C1 segment of cervical spinal cord (tissue), 14 donors: Measurements from ENCODE around the gene CNKSR3.
A peak's percentile ranks its signal among the peaks of the same experiment; 100 is the strongest.

Experiments used
- DNase-seq, 14 donors: peaks; one replicate each; lab custom pipeline; 2025; lab: John Stamatoyannopoulos, UW

CNKSR3 gene

GRCh38 chr6:154457046-154457713 is 53.3 kb downstream of the CNKSR3 start:
- no peak for DNase-seq

- no peak for DNase-seq
Measured at GRCh38 chr6:154453329-154453728, 57.2 kb downstream of the CNKSR3 start.

GRCh38 chr6:154450498-154450897 is 60.0 kb downstream of the CNKSR3 start:
- DNase-seq = no peak

DNA sequence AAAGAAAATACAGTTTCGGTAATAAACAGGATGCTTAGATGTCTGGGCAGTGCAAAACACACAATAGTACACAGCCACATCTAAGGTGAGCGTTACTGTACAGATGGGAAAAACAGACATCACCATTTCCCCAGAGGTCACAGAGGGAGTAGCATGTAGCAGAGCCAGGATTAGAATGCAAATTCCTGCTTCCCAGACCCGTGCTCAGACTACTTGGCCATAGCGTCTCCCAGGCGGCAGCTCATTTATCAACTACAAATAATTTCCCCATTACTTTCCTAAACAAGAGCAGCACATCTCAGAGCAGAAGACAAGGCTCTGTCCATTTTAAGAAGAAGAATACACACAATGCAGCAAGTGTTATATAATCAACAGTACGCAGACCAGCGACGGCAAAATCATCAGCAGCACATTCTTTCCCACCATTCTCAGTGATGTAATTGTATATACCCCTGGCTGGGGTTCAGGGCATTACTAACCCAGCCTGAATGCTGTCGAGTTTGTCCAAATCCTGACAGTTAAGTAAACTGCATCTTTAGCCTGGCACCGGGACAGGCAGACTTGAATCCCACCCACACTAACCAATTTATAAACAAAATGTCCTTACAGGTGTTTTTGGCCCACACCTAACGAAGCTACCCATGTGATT is 61.9 kb downstream of the CNKSR3 start:
- peak in 2 of 14 donors; percentile 45 to 49 for DNase-seq

DNA sequence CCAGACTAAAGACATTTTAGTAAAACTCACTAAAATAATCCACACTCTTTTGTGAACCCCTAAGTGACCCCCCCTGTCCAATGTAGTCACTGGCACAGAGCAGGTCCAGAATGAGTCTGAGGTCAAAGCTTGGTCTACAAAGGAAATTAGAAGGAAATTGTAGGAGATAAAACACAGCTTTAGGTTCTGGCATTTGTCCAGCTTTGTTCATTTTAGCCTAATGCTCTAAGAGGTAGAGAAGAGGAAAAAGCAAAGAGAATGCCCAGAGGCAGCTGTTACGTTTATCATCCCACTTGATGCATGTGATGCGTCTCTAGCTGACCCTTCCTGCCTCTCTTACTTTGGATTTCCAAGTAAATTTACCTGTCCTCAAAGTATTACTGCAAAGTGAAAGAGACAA is 62.5 kb downstream of the CNKSR3 start:
- DNase-seq = no peak

GRCh38 chr6:154446984-154447383 is 63.5 kb downstream of the CNKSR3 start:
- DNase-seq = no peak

DNA sequence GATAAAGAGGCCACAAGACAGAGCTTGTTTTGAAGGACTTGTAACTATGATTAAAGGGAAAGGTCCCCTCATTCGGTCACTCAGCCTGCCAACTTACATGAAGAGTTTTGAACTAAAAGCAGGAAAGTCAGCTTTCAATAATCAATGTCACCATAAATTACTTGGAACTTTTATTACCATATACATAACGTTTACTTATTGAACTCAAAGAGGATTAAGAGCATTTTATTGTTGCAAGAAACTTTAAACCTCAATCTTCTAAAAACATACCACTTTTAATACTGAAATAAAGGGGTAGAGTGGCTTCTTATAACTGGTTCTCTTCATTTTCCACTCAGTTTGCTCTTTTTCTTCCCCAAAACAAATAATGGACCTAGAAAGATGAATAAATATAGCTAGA is 65.1 kb downstream of the CNKSR3 start:
- DNase-seq = no peak

DNA sequence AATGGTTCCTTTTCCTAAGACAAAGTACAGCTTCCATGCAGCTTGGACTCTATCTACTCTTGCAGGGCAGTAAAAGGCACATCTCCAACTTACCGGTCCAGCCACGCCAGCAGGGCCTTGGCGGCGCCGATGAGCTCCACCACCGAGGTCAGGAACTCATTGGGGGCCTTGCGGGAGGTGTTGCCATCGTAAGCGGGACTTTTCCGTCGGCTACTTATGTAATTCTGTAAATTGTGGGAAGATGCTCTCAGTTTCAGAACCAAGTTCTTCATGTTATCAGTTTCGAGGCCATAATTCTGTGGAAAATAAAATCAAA is 68.5 kb downstream of the CNKSR3 start:
- DNase-seq = no peak

DNA sequence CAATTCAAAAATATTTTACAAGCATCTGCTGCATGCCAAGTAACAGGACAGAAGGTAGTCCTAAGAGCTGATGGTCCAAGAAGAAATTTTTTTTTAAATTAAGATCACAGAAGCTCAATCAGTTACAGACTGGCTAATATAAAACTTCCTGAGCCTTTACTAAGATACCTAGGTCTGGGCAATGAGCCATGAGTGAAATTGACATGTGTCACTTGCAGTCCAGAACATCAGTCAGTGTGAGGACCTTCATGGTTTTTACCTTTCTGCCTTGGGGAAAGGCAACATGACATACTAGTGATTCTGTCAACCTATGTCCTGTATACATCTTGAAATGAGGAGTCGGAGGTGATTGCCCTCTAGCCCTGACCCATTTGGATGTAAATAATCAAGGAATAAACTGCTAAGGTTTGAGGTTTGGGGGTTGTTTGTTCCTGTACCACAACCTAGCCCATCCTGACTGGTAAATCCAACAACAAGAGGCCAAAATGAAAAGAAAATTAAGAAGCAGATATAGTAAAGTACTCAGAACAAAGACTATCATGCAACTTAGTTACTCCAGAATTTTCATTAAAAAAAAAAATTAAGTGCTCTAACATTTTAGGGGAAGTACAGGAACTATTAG is 70.0 kb downstream of the CNKSR3 start:
- DNase-seq = no peak

- no peak for DNase-seq
Measured at GRCh38 chr6:154440022-154440421, 70.5 kb downstream of the CNKSR3 start.

- DNase-seq = no peak
Measured at GRCh38 chr6:154438882-154439415, 71.5 kb downstream of the CNKSR3 start.

DNA sequence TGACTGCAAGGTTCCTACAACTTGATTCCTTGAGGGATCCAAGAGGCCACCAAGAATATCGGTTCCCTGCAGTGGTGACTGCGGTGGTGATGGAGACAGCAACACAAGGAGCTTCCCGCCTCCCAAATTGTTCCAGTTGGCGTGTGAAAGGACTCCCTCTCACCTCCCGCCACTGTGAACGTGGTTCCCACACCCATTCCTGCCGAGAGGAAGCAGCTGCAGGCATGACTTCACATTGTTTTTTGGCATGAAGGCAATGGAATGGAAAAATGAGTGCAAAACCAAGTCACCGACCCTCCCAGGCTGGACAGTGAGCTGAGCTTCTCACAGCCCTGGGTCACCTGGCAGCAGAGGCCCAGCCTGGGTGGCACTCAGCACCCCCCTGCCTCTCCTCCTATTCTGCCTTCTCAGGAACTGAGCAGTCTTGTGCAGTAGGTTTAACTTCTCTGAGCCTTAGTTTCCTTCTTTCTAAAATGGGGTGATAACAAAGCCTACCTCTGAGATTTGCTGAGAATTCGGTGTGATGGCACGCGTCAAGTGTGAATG is 75.0 kb downstream of the CNKSR3 start:
- DNase-seq = no peak

DNA sequence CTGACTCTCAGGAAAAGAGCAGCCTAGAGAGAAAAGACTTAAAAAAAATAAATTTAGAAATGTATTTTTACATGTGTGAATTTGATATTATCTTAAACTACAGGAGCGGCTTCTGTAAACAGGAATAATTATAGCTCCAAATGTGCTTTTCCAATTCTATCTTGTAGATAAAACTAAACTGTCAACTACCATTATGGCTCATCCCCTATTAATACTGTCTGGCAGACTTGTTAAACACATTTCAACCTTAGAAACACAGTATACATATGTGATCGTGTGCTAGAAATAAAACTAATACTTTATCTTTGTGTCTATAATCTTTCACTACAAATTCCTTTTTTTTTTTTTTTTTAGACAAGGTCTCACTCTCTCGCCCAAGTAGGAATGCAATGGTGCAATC is 75.8 kb downstream of the CNKSR3 start:
- DNase-seq = no peak

- no peak for DNase-seq
Measured at GRCh38 chr6:154433477-154434241, 76.8 kb downstream of the CNKSR3 start.

DNA sequence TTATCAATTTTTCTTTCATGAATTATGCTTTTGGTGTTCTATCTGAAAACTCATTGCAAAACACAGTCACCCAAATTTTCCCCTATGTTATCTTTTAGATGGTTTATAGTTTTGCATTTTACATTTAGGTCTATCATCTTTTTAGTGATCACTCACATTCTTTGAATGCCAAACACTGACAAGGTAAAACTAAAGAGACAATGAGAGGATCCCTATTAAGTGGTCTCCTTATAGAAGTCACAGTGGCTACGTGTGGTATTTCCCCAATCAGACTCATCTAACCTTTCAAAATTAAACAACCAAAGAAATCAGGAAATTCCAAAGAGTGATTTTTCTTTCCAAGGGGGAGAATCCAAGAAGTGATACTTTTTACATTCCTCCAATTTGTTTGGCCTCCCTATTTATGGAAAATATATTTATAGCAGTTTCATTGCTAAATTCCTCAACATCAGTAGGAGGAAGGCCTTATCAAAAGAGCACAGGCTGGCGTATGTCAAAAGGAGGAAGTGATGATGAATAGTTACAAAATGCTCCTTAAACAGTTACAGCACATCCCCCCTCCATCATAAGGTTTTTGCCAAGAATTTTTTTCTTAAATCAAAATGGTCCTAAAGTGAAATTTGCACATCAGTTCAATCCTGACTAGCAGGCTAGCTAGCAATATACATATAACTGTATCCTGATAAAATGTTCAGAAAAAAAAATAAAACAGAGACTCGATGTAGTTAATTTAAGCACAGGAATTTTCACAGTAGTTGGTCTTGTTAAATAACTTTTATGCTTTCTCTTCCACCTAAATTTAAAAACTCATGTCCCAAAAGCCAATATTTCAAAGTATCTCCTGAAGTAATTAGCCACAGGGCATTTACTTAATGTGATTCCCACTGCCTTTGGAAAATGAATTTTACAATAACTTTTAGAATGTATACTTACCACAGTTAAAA is 77.7 kb downstream of the CNKSR3 start:
- DNase-seq = no peak

GRCh38 chr6:154430481-154430919 is 80.0 kb downstream of the CNKSR3 start:
- no peak for DNase-seq

DNA sequence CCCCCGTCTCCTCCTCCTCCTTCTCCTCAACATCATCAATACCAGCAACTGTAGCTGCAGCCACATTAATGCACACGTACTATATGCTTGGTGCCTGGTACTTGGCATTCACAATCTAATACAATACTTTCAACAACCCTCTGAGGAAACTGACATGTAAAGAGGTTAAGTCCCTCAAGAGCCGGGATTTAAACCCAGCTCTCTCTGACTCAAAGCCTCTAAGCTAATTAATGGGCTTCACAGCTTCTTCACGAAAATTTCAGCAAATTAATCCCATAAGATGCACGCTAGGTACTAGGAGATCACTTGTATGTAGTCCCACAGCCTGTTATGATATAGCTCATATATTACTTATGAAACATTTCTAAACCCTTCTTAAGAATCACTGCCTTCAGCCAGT is 80.8 kb downstream of the CNKSR3 start:
- no peak for DNase-seq

GRCh38 chr6:154428897-154429296 is 81.6 kb downstream of the CNKSR3 start:
- no peak for DNase-seq

GRCh38 chr6:154427446-154427845 is 83.0 kb downstream of the CNKSR3 start:
- DNase-seq = no peak

GRCh38 chr6:154426997-154427396 is 83.5 kb downstream of the CNKSR3 start:
- DNase-seq = no peak

DNA sequence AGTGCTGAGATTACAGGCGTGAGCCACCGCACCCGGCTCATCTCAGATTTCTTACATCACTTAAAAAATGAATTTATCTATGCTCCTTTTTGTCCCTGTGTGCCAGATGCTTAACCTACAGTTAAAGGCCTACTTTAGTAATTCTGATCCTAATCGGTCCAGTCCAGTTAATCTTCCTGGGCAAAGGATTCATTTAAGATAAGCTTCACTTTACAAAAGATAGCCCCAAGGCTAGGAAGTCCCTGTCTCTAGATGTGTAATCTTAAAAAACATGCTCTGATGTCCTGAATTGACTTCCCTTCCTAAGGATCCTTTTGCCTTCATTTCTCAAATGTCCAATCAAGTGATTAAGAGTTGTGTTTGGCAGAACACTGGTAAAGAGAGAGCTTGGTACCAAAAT is 85.5 kb downstream of the CNKSR3 start:
- DNase-seq = no peak
